A673 (cell line): Measurements from ENCODE around the gene TBPL1.

ENCODE experiments used
- EZH2 ChIP-seq: fragments of 200-600 bp; sonication (generic); IDR thresholded peaks from 2 replicates; pipeline ENCODE4 v1.6.1; 2017; ENCODE audit warnings: borderline replicate concordance, low read depth, mild to moderate bottlenecking, mixed read lengths, antibody characterized with exemption, low read length; ENCODE audit not compliant: poor library complexity, severe bottlenecking
- TF ChIP-seq, protein P1 (sequence below): fragments of 300-800, 200-600 bp; sonication (generic); conservative IDR thresholded peaks from 2 replicates; pipeline ENCODE4 v1.5.1; 2017; ENCODE audit warnings: low read depth, mild to moderate bottlenecking, antibody characterized with exemption, low read length, moderate library complexity, mixed read lengths

DNA sequence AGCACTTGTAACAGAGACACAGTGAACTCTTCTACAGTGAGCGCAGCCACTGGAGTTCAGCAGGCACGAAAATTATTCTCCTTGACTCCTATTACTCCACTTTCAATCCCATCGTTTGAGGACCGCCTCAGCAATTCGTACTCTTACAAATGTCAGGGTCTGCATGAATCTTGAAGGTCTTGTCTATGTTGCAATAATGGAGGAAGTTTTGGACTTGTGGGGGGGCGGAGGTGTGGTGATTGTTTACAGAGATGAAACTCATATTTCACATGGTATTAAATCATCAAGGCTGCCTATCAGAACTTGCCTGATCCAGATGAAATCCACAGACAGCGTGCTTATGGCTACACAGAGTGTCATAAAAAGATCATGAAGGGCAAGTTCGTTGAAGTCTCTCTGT lies 57.4 kb downstream of the TBPL1 start:
- TF ChIP-seq, protein P1, sequence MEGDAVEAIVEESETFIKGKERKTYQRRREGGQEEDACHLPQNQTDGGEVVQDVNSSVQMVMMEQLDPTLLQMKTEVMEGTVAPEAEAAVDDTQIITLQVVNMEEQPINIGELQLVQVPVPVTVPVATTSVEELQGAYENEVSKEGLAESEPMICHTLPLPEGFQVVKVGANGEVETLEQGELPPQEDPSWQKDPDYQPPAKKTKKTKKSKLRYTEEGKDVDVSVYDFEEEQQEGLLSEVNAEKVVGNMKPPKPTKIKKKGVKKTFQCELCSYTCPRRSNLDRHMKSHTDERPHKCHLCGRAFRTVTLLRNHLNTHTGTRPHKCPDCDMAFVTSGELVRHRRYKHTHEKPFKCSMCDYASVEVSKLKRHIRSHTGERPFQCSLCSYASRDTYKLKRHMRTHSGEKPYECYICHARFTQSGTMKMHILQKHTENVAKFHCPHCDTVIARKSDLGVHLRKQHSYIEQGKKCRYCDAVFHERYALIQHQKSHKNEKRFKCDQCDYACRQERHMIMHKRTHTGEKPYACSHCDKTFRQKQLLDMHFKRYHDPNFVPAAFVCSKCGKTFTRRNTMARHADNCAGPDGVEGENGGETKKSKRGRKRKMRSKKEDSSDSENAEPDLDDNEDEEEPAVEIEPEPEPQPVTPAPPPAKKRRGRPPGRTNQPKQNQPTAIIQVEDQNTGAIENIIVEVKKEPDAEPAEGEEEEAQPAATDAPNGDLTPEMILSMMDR: no peak
- TF ChIP-seq EZH2: no peak
